Raji (cell line): Measurements from ENCODE around the gene CEP350.

Experiments
- POLR2A ChIP-seq: IDR thresholded peaks from 2 replicates; pipeline ENCODE4 v1.6.1; 2011; ENCODE audit warnings: low read depth, low read length, control low read depth; ENCODE audit not compliant: insufficient read depth

The CEP350 gene

DNA sequence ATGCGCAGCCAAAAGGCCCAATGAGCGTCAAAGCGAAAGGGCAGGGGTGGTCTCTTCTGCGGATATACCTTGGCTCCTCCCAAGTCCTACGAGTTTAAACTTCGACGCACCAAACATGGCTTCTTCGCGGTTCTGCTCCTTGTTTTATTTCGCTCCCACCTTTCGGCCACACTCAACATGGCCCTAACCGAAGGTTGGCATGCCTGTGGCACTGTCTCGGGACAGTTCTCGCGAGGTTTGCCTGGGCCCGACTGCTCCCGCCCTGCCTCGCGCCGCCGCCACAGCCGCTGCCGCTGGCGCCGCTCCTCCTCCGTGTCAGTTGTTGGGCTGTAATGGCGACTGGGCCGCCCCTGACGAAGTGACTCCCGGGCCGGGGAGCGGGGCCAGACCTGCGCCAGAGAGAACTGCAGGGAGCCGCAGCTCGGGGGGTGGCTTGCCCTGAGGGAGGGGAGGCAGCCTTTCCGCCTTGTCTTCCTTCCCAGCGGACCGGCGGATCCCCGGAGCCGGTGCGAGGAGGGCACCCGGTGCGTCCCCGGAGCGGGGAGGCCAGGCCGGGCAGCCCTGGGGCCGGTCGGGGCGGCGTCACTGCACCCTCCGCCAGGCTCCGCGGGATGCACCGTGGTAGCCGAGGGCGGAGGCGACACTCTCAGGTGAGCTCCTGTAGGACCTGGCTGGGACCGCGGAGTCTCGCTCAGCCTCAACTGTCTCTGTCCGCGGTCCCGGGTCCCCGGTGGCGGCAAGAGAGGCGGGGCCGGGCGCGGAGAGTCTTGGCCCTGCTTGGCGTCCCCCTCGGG, at the start of gene CEP350:
Gene CEP350, plus strand, starts transcription at position 318 of the 794 bp plus-strand sequence. CDS start 31,372 bp downstream, outside the sequence.
- TF ChIP-seq POLR2A = peak; percentile 90

DNA sequence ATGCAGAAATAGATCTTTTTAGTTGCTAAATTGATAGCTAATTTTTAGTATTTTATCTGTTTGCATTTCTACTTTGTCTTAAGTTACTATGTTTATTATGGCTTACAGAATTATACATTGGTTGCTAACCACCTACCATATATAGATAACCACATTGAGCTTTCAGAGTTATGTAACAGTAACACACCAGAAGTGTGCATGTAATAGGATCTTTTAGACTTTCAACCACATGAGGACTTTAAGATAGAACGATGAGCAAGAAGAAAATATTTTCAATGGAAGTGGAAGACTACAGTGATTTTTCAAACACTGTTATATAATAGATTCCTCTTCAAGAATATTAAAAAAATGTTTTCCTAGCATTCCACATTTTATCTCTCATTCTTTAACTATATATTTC, 43.7 kb upstream of the CEP350 start:
- no peak for TF ChIP-seq POLR2A

DNA sequence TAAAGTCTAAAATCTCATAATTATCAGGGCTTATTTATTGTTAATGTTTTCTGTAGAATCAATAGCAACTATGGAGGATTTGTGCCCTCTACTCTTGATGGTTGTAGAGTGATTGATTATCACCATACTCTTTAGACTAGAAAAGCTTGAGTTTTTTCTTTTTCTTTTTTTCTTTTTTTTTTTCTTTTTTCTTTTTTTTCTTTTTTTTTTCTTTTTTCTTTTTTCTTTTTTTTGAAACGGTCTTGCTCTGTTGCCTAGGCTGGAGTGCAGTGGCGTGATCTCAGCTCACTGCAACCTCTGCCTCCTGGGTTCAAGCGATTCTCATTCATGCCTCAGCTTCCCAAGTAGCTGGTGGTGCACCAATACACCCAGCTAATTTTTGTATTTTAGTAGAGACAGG, 42.8 kb upstream of the CEP350 start:
- TF ChIP-seq POLR2A = no peak

GRCh38 chr1:179917601-179918429, 36.8 kb upstream of the CEP350 start:
- TF ChIP-seq POLR2A = no peak

GRCh38 chr1:179921472-179921871, 33.1 kb upstream of the CEP350 start:
- TF ChIP-seq POLR2A = no peak

DNA sequence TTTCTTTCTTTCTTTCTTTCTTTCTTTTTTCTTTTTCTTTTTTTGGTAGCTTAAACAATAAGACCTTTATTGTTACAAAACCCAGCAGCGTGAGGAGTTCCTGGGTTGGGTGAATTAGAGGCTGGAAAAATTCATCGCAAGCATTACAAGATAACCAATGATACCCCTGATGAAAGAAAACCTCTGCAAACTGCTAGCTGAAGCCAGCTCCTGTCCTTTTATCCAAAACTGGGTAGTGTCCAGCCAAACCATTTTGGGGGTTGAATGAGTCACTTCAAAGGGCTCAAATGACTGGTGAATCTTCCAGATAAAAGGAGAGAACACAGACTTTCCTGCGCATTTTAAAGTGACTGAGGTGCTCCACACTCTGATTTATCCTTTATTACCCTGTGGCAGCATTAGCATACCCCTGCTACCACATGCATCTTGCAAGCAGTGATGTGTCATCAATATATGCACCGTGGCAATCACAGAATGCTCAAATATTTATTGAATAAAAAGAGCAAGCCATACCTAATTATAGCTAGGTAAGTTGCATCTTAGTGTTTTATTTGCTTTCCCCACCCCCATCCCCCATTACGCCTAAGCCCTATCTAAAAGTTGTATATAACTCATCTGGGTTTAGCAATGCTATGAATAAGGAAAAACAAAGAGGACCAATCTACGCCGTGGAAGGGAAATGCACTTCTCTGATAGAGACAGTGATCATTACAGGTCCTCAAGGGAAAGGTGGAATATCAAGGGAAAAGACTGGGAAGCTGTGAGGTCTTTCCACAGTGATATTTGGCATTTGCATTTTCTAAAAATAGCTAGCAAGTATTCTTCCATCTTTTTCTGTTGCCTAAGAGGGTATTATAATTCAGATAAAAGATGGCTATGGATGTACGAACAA, 32.4 kb upstream of the CEP350 start:
- TF ChIP-seq POLR2A = no peak

DNA sequence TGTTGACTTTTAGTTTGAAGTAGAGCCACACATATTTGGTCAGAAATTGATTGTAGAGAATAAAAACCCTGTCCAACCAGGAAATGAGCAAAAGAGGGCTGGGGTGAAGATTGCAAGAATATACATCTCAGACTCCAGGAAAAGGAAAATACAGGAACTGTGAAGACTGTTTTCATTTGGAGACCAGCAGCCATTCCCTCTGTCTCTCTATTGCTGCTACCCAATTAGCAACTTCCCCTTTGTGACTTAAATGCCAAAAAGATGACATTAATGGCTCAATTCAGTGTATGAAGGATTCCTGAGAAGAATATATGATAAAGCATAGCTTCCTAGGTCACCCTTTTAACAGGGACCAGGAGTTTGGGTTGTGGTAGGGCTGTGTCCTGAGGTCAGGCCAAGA, 31.6 kb upstream of the CEP350 start:
- no peak for TF ChIP-seq POLR2A

- no peak for TF ChIP-seq POLR2A
Observed at GRCh38 chr1:179924268-179924667, 30.3 kb upstream of the CEP350 start.

DNA sequence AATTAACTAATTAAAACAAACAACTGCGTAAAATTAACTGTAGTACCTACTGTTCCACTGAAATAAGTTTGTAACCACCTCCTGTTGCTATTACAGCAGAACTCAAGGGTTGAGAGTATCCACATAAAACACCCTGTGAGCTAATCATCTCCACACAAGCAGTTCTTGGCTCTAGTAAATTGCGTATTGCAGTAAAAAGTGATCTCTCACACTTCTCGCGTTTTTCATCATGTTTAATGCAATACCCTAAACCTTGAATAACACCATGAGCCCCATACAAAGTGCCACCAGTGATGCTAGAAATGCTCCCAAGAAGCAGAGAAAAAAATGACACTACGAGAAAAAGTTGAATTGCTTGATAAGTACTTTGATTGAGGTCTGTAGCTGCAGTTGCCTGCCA, 29.3 kb upstream of the CEP350 start:
- no peak for TF ChIP-seq POLR2A

GRCh38 chr1:179925922-179926849, 28.4 kb upstream of the CEP350 start:
- no peak for TF ChIP-seq POLR2A

GRCh38 chr1:179926850-179927205, 27.8 kb upstream of the CEP350 start:
- TF ChIP-seq POLR2A = no peak

GRCh38 chr1:179929955-179930798, 24.4 kb upstream of the CEP350 start:
- no peak for TF ChIP-seq POLR2A

- TF ChIP-seq POLR2A = no peak
Observed at GRCh38 chr1:179930867-179931266, 23.7 kb upstream of the CEP350 start.
